HepG2 (cell line): ENCODE measurements around the gene TBL3. TPM values are rescaled to one million over a fixed set of nuclear protein-coding genes. Genes with fewer than 3 reads are reported as not detected.
A peak's percentile ranks its signal among the peaks of the same experiment; 100 is the strongest.

ENCODE experiments used
- ASH2L ChIP-seq: fragments of 300-600, 200-600 bp; sonication (generic); IDR thresholded peaks from 2 replicates; pipeline ENCODE4 v1.7.0; 2017; ENCODE audit warnings: low read depth, mild to moderate bottlenecking, moderate library complexity, mixed read lengths, low read length; ENCODE audit not compliant: insufficient read length
- FOXK1 ChIP-seq: sonication (generic); formaldehyde crosslinking; IDR thresholded peaks from 2 replicates; pipeline ENCODE4 v1.4.0; 2020; ENCODE audit warnings: low read depth, missing genetic modification reagents, borderline replicate concordance
- HDAC1 ChIP-seq: sonication (generic); formaldehyde crosslinking; IDR thresholded peaks from 2 replicates; pipeline ENCODE4 v1.5.1; 2020; ENCODE audit warnings: mild to moderate bottlenecking, missing genetic modification reagents
- KAT8 ChIP-seq: IDR thresholded peaks from 2 replicates; pipeline ENCODE4 v1.6.1; 2016; ENCODE audit warnings: missing genetic modification reagents, missing compliant biosample characterization
- LCORL ChIP-seq, 2 experiments: fragments of 450-650 bp in 1 of 2; sonication (generic) in 1 of 2; formaldehyde crosslinking in 1 of 2; IDR thresholded peaks; 2 replicates each; pipeline versions ENCODE4 v1.5.0 to v1.6.1; 2017 to 2020; ENCODE audit warnings: antibody characterized with exemption in 1 of 2, missing genetic modification reagents in 1 of 2
- MEIS1 ChIP-seq: sonication (generic); formaldehyde crosslinking; IDR thresholded peaks from 2 replicates; pipeline ENCODE4 v1.9.0; 2021; ENCODE audit warnings: mild to moderate bottlenecking, missing genetic modification reagents, moderate library complexity, borderline replicate concordance
- REL ChIP-seq: sonication (generic); formaldehyde crosslinking; conservative IDR thresholded peaks from 2 replicates; pipeline ENCODE4 v1.8.0; 2022; ENCODE audit warnings: mild to moderate bottlenecking, missing genetic modification reagents, moderate library complexity
- SAFB2 ChIP-seq: sonication (generic); formaldehyde crosslinking; IDR thresholded peaks from 2 replicates; pipeline ENCODE4 v1.5.1; 2020; ENCODE audit warnings: missing genetic modification reagents, low read depth, mild to moderate bottlenecking, borderline replicate concordance
- ZFYVE20 ChIP-seq: sonication (generic); formaldehyde crosslinking; IDR thresholded peaks from 2 replicates; pipeline ENCODE4 v1.8.0; 2023; ENCODE audit warnings: low read depth, mild to moderate bottlenecking, moderate library complexity, missing genetic modification reagents, borderline replicate concordance
- ZNF260 ChIP-seq: sonication (generic); formaldehyde crosslinking; IDR thresholded peaks from 2 replicates; pipeline ENCODE4 v1.4.0; 2020; ENCODE audit warnings: missing genetic modification reagents, low read depth, mild to moderate bottlenecking, borderline replicate concordance
- ZNF782 ChIP-seq: sonication (generic); formaldehyde crosslinking; IDR thresholded peaks from 2 replicates; pipeline ENCODE4 v1.4.0; 2020; ENCODE audit warnings: missing genetic modification reagents, mild to moderate bottlenecking, borderline replicate concordance
- polyA plus RNA-seq, 8 experiments: library from polyadenylated mRNA; depleted of rRNA in 3 of 8; stranded (reverse) in 7 of 8; unstranded in 1 of 8; fragments of >200 nt; fragmentation: Illumina TruSeq in 4 of 8; extraction: Trizol in 4 of 8; gene quantifications; 2 replicates each; pipeline versions ENCODE4 v1.2.1 to v1.2.3, GENCODE V29; 2011 to 2016; ENCODE audit warnings: low read depth in 4 of 8, missing spikeins in 1 of 8, mixed read lengths in 1 of 8; ENCODE audit not compliant: insufficient read depth in 1 of 8
- total RNA-seq, 5 experiments: library from RNA; depleted of rRNA; stranded (reverse); fragments of >200 nt; fragmentation: Illumina TruSeq; extraction: Trizol; gene quantifications; 2 replicates each; pipeline ENCODE4 v1.2.3, GENCODE V29; 2016; ENCODE audit warnings: low read depth in 1 of 5
- TF ChIP-seq, protein P1 (sequence below): IDR thresholded peaks from 2 replicates; pipeline ENCODE4 v1.6.1; 2016; ENCODE audit warnings: mild to moderate bottlenecking
- TF ChIP-seq, protein P2 (sequence below): sonication (generic); formaldehyde crosslinking; IDR thresholded peaks from 2 replicates; pipeline ENCODE4 v1.4.0; 2020; ENCODE audit warnings: mild to moderate bottlenecking, low read depth, missing genetic modification reagents
- TF ChIP-seq, protein P3 (sequence below): sonication (generic); formaldehyde crosslinking; IDR thresholded peaks from 2 replicates; pipeline ENCODE4 v1.4.0; 2020; ENCODE audit warnings: missing genetic modification reagents
- TF ChIP-seq, protein P4 (sequence below): sonication (generic); formaldehyde crosslinking; IDR thresholded peaks from 2 replicates; pipeline ENCODE4 v1.4.0; 2020; ENCODE audit warnings: mild to moderate bottlenecking, missing genetic modification reagents
- TF ChIP-seq, protein P5 (sequence below): IDR thresholded peaks from 2 replicates; pipeline ENCODE4 v1.6.1; 2012; ENCODE audit warnings: inconsistent platforms
- TF ChIP-seq, protein P6 (sequence below): sonication (generic); formaldehyde crosslinking; IDR thresholded peaks from 2 replicates; pipeline ENCODE4 v1.4.0; 2020; ENCODE audit warnings: missing genetic modification reagents, borderline replicate concordance

The TBL3 gene
- total and polyA plus RNA-seq, 2 of the 13 experiments (the other 11 are each of a cell fraction or from before 2014, with no cell fraction given), result 16.8 to 38.0 TPM

DNA sequence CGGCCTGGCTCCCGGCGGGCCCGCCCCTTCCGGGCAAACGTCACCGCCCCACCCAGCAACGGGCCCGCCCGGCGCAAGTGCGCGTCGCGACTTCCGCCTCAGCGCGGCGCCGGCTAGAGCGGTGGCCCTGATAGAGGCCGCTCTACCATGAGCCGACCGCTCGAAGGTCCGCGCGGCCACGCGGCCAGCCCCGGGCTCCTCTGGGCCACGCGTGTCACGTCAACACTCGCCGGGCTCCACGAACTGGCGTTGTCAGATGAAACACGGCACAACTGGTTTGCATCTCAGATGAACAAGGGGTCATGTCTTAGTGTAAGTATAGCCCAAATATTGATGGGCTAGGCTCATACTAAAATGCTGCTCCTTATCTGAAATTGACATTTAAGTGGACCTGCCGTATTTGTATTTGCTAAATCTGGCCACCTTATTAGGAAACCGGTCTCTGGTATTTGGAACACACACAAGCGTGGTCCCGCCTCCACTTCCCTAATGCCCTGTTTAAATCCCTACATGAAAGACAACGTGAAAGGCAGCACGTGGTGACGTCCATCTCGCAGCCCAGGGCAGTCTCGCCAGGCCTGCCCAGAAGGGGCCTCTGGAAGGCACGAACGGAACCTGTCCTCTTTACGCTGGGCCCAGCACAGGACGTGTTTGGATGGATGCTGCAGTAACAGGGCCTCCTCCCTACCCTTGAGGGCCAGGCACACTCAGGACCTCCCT lies 38.1 kb downstream of the TBL3 start, which contains the start of gene ZNF598 (continued):
- TF ChIP-seq, protein P1, sequence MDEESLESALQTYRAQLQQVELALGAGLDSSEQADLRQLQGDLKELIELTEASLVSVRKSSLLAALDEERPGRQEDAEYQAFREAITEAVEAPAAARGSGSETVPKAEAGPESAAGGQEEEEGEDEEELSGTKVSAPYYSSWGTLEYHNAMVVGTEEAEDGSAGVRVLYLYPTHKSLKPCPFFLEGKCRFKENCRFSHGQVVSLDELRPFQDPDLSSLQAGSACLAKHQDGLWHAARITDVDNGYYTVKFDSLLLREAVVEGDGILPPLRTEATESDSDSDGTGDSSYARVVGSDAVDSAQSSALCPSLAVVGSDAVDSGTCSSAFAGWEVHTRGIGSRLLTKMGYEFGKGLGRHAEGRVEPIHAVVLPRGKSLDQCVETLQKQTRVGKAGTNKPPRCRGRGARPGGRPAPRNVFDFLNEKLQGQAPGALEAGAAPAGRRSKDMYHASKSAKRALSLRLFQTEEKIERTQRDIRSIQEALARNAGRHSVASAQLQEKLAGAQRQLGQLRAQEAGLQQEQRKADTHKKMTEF (CRISPR knock-in tag), result peak; percentile 84
- TF ChIP-seq REL (CRISPR knock-in tag) (0 out of 2 replicates have a peak, but pooled peaks have one; percentile 52), ASH2L (peak; percentile 49), LCORL (IDR thresholded peaks at IDR 0.05) (no peak), LCORL (CRISPR knock-in tag; IDR thresholded peaks at IDR 0.05) (0 out of 2 replicates have a peak, but pooled peaks have one; percentile 32), FOXK1 (peak; percentile 11; the same call in 1 of the 2 replicates), HDAC1 (CRISPR knock-in tag) (peak; percentile 67; the same call in 1 of the 2 replicates), SAFB2 (CRISPR knock-in tag) (no peak), ZNF260 (CRISPR knock-in tag) (no peak), ZFYVE20 (CRISPR knock-in tag) (no peak), ZNF782 (no peak; the same call in 1 of the 2 replicates), KAT8 (CRISPR knock-in tag) (peak; percentile 86), MEIS1 (CRISPR knock-in tag) (no peak; the same call in 1 of the 2 replicates)
- TF ChIP-seq, protein P2, sequence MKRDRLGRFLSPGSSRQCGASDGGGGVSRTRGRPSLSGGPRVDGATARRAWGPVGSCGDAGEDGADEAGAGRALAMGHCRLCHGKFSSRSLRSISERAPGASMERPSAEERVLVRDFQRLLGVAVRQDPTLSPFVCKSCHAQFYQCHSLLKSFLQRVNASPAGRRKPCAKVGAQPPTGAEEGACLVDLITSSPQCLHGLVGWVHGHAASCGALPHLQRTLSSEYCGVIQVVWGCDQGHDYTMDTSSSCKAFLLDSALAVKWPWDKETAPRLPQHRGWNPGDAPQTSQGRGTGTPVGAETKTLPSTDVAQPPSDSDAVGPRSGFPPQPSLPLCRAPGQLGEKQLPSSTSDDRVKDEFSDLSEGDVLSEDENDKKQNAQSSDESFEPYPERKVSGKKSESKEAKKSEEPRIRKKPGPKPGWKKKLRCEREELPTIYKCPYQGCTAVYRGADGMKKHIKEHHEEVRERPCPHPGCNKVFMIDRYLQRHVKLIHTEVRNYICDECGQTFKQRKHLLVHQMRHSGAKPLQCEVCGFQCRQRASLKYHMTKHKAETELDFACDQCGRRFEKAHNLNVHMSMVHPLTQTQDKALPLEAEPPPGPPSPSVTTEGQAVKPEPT, result 0 out of 2 replicates have a peak, but pooled peaks have one; percentile 19
- TF ChIP-seq, protein P3, sequence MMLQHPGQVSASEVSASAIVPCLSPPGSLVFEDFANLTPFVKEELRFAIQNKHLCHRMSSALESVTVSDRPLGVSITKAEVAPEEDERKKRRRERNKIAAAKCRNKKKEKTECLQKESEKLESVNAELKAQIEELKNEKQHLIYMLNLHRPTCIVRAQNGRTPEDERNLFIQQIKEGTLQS (CRISPR knock-in tag), result 0 out of 2 replicates have a peak, but pooled peaks have one; percentile 21
- TF ChIP-seq, protein P4, sequence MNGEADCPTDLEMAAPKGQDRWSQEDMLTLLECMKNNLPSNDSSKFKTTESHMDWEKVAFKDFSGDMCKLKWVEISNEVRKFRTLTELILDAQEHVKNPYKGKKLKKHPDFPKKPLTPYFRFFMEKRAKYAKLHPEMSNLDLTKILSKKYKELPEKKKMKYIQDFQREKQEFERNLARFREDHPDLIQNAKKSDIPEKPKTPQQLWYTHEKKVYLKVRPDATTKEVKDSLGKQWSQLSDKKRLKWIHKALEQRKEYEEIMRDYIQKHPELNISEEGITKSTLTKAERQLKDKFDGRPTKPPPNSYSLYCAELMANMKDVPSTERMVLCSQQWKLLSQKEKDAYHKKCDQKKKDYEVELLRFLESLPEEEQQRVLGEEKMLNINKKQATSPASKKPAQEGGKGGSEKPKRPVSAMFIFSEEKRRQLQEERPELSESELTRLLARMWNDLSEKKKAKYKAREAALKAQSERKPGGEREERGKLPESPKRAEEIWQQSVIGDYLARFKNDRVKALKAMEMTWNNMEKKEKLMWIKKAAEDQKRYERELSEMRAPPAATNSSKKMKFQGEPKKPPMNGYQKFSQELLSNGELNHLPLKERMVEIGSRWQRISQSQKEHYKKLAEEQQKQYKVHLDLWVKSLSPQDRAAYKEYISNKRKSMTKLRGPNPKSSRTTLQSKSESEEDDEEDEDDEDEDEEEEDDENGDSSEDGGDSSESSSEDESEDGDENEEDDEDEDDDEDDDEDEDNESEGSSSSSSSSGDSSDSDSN (CRISPR knock-in tag), result peak; percentile 52
- TF ChIP-seq, protein P5, sequence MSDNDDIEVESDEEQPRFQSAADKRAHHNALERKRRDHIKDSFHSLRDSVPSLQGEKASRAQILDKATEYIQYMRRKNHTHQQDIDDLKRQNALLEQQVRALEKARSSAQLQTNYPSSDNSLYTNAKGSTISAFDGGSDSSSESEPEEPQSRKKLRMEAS, result peak; percentile 92
- TF ChIP-seq, protein P6, sequence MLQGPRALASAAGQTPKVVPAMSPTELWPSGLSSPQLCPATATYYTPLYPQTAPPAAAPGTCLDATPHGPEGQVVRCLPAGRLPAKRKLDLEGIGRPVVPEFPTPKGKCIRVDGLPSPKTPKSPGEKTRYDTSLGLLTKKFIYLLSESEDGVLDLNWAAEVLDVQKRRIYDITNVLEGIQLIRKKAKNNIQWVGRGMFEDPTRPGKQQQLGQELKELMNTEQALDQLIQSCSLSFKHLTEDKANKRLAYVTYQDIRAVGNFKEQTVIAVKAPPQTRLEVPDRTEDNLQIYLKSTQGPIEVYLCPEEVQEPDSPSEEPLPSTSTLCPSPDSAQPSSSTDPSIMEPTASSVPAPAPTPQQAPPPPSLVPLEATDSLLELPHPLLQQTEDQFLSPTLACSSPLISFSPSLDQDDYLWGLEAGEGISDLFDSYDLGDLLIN, result no peak
